ENCODE measurements around the gene DERL2. TPM values are rescaled to one million over a fixed set of nuclear protein-coding genes. Genes with fewer than 3 reads are reported as not detected.

DERL2 gene
- polyA plus RNA-seq, 1 donor (not counting 4 experiments of a cell fraction or from before 2014, with no cell fraction given): 83.6 TPM

GRCh38 chr17:5500589-5501391 is 14.8 kb upstream of the DERL2 start:
- Histone ChIP-seq H3K27ac (ENCODE audit: control insufficient read depth, insufficient read depth, low read length) (no peak overlapping the region), H3K9me3 (ENCODE audit: control insufficient read depth, low read depth, low read length) (no peaks in the 10 kb centered on the region), H3K4me2 (ENCODE audit: control insufficient read depth, extremely low read depth, insufficient read depth, low read depth, low read length) (peak overlapping the region; percentile 45), H3K9me1 (ENCODE audit: control insufficient read depth, extremely low read depth, insufficient read depth, low read length) (peaks cover 2% of the 10 kb centered on the region), H2AFZ (ENCODE audit: control insufficient read depth, low read length) (peak overlapping the region; percentile 13), H3K27me3 (ENCODE audit: control insufficient read depth, extremely low read depth, insufficient read depth, low read length) (no peaks in the 10 kb centered on the region), H4K20me1 (ENCODE audit: control insufficient read depth, extremely low read depth, insufficient read depth, low read length) (no peaks in the 10 kb centered on the region), H3K36me3 (ENCODE audit: control insufficient read depth in 2 of 2, extremely low read depth in 1 of 2, insufficient read depth in 2 of 2, low read length in 2 of 2) (peaks cover 0 to 9% of the 10 kb centered on the region in 2 experiments), H3K9ac (ENCODE audit: control insufficient read depth, extremely low read depth, insufficient read depth, low read length) (no peak overlapping the region), H3K79me2 (ENCODE audit: control insufficient read depth, insufficient read depth, low read length) (no peaks in the 10 kb centered on the region), H3K4me1 (ENCODE audit: control insufficient read depth, extremely low read depth, insufficient read depth, low read length) (no peaks in the 10 kb centered on the region), H3K4me3 (ENCODE audit: control insufficient read depth in 2 of 3, extremely low read depth in 1 of 3, insufficient read depth in 2 of 3, low read depth in 1 of 3, low read length in 3 of 3) (peak overlapping the region in 2 of 3 experiments; percentile 13 to 42)
- DNase-seq (ENCODE audit: low read depth, low spot score): no peak
- no peak for FAIRE-seq
- dilution Hi-C loops (cut with MboI; ENCODE audit: extremely low pct_ligation_motif_present, low sequenced_read_pairs): no loop called here
- TF ChIP-seq CTCF (optimal IDR thresholded peaks at IDR 0.05 in 1 of 3, IDR thresholded peaks at IDR 0.05 in 1 of 3, conservative IDR thresholded peaks at IDR 0.05 in 1 of 3; ENCODE audit: extremely low read depth in 1 of 3, insufficient read depth in 2 of 3, low read length in 3 of 3) (no peak), EZH2 (IDR thresholded peaks at IDR 0.05; ENCODE audit: low read length) (no peak)

- Histone ChIP-seq H3K9me1 (ENCODE audit: control insufficient read depth, extremely low read depth, insufficient read depth, low read length) (peaks cover 2% of the 10 kb centered on the region), H3K36me3 (ENCODE audit: control insufficient read depth in 2 of 2, extremely low read depth in 1 of 2, insufficient read depth in 2 of 2, low read length in 2 of 2) (peaks cover 0 to 9% of the 10 kb centered on the region in 2 experiments), H3K79me2 (ENCODE audit: control insufficient read depth, insufficient read depth, low read length) (no peaks in the 10 kb centered on the region), H3K9me3 (ENCODE audit: control insufficient read depth, low read depth, low read length) (no peaks in the 10 kb centered on the region), H3K4me3 (ENCODE audit: control insufficient read depth in 2 of 3, extremely low read depth in 1 of 3, insufficient read depth in 2 of 3, low read depth in 1 of 3, low read length in 3 of 3) (no peak overlapping the region), H3K4me2 (ENCODE audit: control insufficient read depth, extremely low read depth, insufficient read depth, low read depth, low read length) (peak overlapping the region; percentile 45), H3K27ac (ENCODE audit: control insufficient read depth, insufficient read depth, low read length) (no peak overlapping the region), H3K27me3 (ENCODE audit: control insufficient read depth, extremely low read depth, insufficient read depth, low read length) (no peaks in the 10 kb centered on the region), H3K4me1 (ENCODE audit: control insufficient read depth, extremely low read depth, insufficient read depth, low read length) (no peaks in the 10 kb centered on the region), H2AFZ (ENCODE audit: control insufficient read depth, low read length) (no peak overlapping the region), H4K20me1 (ENCODE audit: control insufficient read depth, extremely low read depth, insufficient read depth, low read length) (no peaks in the 10 kb centered on the region), H3K9ac (ENCODE audit: control insufficient read depth, extremely low read depth, insufficient read depth, low read length) (no peak overlapping the region)
- TF ChIP-seq CTCF (optimal IDR thresholded peaks at IDR 0.05 in 1 of 3, IDR thresholded peaks at IDR 0.05 in 1 of 3, conservative IDR thresholded peaks at IDR 0.05 in 1 of 3; ENCODE audit: extremely low read depth in 1 of 3, insufficient read depth in 2 of 3, low read length in 3 of 3): no peak
- no peak for TF ChIP-seq EZH2 (IDR thresholded peaks at IDR 0.05; ENCODE audit: low read length)
- dilution Hi-C loops (cut with MboI; ENCODE audit: extremely low pct_ligation_motif_present, low sequenced_read_pairs): no loop called here
- DNase-seq (ENCODE audit: low read depth, low spot score) (no peak), FAIRE-seq (no peak)
Measured at GRCh38 chr17:5500247-5500588, 14.2 kb upstream of the DERL2 start.

Measured in keratinocyte (primary cell).